GM18507 (cell line): ENCODE measurements around the gene CDH23.

Experiments used
- DNase-seq: peaks from one replicate; pipeline ENCODE4 v3.0.0; 2011; ENCODE audit warnings: low read depth; ENCODE audit not compliant: insufficient read length; ENCODE audit errors: extremely low spot score
- FAIRE-seq: peaks from 2 replicates; lab custom pipeline; 2011; peaks lifted over from hg19 to GRCh38; lab: Jason Lieb, UNC

Gene CDH23

DNA sequence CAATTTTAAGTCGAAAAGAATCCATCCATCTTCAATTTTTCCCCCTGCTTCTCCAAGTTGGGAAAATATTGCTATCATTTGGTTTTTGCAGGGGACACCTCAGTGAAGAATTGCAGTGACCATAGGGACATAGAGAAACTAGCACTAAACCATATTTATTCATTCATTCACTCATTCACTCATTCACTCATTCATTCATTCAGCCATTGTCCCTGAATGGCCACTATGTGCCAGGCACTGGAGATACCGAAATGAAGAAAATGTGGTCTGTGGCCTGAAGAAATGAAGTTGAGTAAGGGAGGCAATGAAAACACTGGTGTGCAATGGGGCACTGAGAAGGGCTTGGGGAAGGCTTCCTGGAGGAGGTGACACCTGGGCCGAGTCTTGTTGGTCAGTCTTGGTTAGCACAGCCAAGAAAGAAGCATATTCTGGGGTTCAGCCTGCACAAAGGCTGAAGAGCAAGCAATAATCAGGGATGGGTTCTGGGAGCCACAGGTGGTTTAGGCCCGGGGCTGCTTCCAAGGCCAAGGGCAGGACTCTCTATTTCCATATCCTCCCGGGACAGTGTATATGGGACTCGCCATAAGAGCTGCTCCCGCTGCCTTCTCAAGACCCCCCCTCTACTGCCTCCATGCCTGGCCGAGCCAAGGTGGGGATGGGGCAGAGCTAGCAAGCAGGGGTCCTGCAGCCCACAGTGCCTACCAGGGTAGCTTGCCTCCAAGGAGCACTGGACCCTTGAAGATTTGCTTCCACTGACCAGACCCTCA lies 348.4 kb downstream of the CDH23 start:
- DNase-seq (no peak), FAIRE-seq (no peak)

GRCh38 chr10:71745664-71746250 lies 349.0 kb downstream of the CDH23 start:
- FAIRE-seq, result no peak
- DNase-seq, result no peak

GRCh38 chr10:71746344-71747037 lies 349.8 kb downstream of the CDH23 start:
- DNase-seq, result no peak

GRCh38 chr10:71747039-71747531 lies 350.4 kb downstream of the CDH23 start:
- no peak for FAIRE-seq
- DNase-seq, result no peak

More at GRCh38 chr10:71746344-71747037, 349.8 kb downstream of the CDH23 start:
- FAIRE-seq, result no peak

- FAIRE-seq, result peak; percentile 74
- DNase-seq, result no peak
Observed at GRCh38 chr10:71747551-71748523, 351.1 kb downstream of the CDH23 start.

GRCh38 chr10:71748671-71749191 lies 352.0 kb downstream of the CDH23 start:
- no peak for DNase-seq
- peak; percentile 81 for FAIRE-seq

DNA sequence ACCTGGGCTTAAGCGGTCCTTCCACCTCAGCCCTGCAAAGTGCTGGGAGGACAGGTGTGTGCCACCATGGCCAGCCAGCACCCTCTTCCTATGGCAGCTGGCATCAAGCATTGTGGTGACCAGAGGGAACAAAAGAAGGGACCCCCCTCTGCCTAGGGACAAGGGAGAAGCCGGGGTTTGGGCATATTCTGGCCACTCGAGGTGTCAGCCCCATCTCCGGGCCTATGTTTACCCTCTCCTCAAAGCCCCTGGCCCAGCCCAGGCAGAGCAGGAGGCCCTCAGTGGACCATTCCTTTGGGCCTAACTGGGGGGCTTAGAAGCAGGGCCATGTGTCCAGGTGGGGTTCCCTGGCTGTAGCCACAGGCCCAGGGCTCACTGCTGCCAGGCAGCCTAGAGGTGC lies 352.7 kb downstream of the CDH23 start:
- no peak for FAIRE-seq
- no peak for DNase-seq

GRCh38 chr10:71750124-71750841 lies 353.6 kb downstream of the CDH23 start:
- FAIRE-seq (no peak), DNase-seq (no peak)

GRCh38 chr10:71750986-71751385 lies 354.3 kb downstream of the CDH23 start:
- FAIRE-seq, result no peak
- no peak for DNase-seq

DNA sequence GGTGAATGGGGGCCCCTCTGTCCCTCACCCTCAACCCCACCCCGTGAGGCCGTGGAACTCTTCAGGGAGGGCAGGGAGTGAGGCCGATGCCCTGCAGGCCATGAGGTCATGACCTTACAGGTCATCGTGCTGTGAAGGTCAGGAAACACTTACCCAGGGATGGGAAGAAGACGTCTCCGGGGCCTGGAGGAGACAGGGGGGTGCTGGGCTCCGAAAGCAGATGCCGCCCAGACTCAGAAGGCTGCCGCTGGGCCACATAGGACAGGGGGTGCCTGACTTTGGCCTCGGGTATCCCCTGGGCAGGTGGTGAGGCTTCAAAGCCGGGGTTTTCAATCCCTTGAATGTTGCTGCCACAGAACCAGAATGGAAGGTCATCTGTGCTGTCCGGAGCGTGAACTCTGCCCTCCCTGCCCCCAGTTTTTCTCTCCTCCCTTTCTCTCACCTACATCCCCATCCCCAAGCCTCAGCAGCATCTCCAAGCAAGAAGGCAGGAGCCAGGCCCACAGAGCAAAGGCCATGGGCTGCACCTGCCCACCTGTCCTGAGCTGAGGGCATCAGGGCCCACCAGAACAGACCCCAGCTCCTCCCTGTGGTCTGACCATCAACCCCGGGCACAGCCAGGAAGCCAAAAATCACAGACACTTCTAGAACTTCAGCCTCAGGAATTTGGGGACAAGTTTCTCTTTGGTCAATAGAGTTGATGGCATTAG lies 354.9 kb downstream of the CDH23 start:
- DNase-seq (no peak), FAIRE-seq (no peak)

DNA sequence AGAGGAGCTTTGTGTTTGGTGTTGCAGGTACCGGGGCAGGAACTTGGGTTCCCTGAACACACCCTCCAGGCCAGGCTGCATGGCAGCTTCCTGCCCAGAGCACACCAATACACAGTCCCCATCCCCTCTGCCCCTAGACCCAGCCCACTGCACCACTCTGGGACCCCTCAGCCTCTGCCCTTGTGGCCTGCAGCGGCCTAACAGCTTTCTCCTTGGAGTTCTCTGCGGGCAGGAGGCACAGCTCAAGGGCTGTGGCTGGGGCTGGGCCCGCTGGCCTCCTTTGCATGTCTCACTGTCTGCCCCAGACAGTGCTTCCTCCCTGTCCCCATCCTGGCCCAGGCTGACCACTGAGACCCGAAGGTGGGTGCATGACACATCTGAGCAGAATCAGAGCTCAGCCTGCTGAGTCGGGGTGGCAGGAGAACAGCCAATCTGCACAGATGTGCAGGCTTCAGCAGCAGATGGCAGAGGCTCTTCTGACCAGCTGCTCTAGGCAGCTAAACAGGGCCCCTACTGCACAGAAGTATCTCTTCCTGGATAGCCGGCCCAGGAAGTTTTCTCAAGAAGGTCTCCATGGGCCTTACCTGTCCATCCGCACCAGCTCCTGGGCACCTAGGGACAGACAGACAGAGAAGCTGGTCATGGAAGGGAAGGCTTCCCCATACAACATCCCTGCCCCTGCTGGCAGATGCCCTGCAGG lies 355.8 kb downstream of the CDH23 start:
- FAIRE-seq (no peak), DNase-seq (no peak)

- no peak for FAIRE-seq
Observed at GRCh38 chr10:71753091-71753959, 356.6 kb downstream of the CDH23 start.

GRCh38 chr10:71753960-71754505 lies 357.3 kb downstream of the CDH23 start:
- FAIRE-seq, result no peak
- DNase-seq, result no peak

More at GRCh38 chr10:71753091-71753959, 356.6 kb downstream of the CDH23 start:
- no peak for DNase-seq

DNA sequence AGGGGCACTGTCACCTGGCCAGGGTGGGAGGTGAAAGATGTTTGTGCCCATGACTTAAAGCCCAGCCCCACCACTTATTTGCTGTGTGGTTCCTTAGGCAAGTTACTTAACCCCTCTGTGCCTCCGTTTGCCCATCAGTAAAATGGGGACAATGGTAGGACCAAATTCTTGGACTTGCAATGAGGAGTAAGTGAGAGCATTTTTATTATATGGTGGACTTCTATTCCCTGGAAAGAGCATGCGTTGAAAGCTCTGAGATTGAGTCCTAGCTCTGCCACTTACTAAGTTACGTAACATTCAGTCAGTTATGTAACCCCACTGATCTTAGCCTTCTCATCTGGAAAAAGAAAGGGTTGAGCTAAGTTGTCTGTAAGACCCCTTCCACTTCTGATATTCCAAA lies 357.8 kb downstream of the CDH23 start:
- no peak for FAIRE-seq
- no peak for DNase-seq

DNA sequence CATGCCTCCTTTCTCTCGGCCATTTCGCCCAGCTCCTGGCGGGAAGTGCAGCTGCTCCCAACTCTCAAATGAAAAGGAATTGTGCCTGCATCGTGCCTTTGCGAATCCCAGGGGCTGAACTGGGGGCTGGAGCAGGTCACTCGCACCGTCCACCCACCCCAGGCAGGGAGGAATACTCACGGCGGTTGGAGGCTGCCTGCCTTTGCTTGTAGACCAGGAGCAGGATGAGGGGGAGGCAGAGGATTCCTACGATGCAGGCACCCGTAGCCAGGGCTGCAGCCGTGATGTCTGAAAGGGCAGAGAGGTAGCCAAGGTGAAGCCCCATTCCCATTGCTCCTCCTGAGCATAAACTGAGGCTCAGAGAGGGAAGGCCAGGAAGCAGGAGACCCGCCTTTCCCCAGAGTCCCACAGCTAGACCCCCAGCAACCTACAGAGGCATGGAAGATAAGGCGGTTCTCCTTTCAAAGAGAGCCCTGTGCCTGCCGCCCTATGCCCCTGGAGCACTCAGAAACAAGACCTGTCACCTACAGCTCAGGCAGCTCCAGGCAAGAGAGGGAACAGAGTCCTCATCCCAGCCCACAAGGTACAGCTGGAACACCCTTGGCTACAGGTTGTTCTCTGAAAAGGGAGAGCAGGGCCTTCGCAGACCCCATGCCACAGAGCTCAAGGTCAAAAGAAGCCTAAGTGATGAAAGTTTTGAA lies 358.6 kb downstream of the CDH23 start:
- FAIRE-seq (no peak), DNase-seq (no peak)
